Endothelial cell of hepatic sinusoid (primary cell): ENCODE data around the gene KRT9.
"Not testable (repeated sequence)": the region's sequence is repeated elsewhere in the genome, so short reads cannot be mapped to it uniquely, and the experiment has no call there.

Experiments
- in situ Hi-C: cut with HindIII; loops from 2 replicates; pipeline ENCODE4 v1.10.0; 2017; ENCODE audit warnings: low sequenced_read_pairs

KRT9 gene

DNA sequence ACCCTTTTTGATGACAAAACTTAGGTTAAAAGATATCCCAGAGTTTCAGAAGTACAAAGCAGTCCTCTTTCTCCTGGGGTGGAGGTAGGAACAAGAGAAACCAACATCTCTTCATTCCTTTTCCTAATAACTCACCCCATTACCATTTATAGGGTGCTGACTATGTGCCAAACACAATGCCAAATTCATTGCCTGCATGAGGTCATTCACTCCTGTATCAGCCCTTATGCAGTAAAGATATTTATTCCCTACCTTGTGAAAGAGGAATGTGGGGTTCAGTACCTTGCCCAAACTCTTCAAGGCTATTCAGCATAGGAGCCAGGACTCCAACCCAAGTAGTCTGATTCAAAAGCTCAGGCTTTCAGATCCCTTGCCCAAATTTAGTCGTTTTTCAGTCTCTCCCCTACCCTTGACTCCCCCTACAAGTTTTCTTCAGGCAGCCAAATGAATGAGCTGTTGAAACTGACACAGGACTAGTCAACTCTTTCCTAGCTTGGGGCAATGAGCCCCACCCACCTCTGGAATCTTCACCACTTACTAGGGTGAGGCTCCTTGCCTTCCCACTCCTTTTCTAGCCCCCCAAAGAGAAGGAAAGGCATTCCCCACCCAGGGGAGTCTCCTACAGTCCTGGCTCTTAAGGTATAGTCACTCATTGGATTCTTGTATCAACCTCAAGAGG lies 9.0 kb upstream of the KRT9 start:
- in situ Hi-C loops = no loop called here

DNA sequence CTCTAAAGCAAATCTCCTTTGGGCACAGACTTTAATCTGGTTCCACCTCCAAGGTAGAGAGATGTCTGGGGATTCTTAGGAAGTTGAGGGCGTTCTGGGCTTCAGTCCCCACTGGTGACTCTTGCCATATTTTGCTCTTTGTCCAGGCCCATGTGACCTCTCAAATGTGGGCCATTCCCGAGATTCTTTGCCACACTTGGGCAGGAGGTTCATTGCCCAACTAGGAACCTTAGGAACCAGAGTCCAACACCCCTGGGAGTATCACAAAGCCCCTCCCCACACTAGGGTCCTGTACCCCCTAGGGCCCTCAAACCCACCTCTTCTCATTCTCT lies 8.4 kb upstream of the KRT9 start:
- in situ Hi-C loops = no loop called here

DNA sequence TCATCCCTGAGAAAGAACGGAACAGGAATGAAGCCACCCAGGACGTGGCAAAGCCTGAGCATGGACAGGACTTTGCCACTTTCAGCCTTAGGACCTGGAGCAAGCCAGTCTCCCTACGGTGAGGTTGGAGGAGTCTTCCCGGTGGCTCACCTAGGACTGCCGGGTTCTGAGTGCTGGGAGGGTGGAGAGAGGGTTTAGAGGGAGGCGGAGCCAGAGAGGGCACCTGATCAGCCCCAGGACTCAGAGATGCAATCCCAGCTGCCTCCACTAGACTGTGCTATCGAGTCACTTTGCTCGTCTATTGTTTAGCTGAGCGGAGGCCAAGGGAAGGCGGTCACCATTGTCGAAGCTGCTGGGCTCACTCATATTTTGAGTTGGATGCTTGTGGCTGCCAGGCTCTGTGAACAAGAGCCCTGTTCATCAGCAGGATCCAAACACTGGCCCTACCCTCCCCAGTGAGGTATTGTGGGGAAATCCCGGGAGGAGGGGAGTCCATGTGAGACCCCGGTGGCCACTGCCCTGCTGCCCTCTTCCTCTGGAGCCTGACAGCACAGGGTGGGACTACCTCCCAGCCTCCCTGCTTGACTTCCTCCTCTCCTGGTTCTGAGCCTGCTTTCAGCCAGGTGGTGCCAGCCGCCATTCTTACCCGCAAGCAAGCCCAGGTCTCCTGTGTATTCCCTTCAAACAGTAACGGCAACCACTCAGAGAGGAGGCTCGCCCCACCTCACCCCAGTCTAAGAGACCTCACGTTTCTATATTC lies 7.8 kb upstream of the KRT9 start:
- in situ Hi-C loops = no loop called here

DNA sequence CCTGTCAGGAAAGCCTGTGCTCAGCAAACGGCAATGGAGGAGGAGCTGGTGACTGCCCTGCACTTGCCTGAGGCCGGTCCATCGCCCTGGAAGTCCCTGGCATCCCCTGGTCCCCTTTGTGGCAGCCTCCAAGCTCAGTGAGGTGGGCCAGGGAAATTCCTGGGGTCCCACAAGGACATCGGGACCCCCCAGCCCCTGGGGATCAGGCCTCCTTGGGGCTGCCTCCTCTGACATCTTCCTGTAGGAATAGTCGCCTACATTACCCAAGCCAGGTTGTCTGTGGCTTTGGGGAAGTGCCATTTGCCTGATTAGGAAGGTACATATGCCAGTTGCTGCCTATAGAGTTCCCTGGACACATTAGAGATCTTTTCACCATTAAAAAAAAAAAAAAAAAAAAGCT lies 7.1 kb upstream of the KRT9 start:
- in situ Hi-C loops = no loop called here

DNA sequence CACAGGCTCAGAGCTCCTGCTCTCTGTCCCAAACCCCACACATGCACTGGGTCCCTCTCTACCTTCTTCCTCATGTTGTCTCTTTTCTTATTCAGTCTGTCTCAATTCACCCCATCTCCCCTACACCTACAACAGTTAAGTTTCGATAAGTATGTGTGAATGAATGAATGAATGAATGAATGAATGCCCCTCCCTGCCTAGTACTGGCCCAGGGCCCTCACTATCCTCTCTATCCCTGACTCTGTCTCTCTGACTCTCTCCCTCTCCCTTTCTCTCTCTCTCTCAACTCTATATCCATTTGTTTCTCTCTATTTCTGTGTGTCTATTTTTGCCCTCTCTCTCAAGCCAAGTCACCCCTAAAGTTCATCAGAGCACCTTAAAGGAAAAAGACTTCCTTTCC lies 6.7 kb upstream of the KRT9 start:
- in situ Hi-C loops = no loop called here

DNA sequence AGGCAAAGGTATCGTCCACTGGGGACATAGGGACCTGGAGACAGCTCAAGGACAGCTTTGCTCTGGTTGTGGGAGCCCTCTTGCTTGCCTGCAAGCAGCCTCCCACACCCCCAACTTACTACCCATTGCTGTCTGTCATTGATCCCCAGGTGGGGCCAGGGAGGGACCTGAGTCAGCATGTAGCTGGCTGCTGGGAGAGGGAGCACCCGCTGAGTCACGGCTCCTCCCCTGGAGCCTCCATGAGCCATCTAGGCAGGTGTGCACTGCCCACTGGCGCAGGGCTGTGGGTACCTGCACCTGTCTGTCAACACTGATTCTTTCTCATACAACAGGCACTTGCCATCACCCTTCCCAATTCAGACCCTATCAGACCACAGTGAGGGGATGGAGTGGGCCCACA lies 4.9 kb upstream of the KRT9 start:
- in situ Hi-C loops = not testable (repeated sequence)

DNA sequence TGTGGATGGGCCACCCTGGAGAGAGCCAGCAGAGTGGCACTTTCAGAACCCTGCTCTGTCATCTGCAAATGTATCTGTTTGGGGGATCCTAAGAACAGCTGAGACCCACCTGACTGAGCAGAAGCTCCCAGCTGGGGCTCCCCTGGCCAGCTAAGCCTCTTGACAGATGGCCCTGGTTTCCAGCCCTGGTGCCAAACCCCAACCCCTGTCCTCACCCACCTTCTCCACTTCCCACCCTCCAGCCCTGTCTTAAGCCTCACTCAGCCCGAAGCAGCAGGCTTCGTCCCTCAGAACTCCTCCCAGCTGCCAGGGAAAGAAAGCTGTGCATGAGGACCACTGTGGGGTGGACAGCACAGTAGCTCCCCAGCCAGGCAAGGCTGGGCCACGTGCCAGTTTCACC lies 3.5 kb upstream of the KRT9 start:
- in situ Hi-C loops = no loop called here

DNA sequence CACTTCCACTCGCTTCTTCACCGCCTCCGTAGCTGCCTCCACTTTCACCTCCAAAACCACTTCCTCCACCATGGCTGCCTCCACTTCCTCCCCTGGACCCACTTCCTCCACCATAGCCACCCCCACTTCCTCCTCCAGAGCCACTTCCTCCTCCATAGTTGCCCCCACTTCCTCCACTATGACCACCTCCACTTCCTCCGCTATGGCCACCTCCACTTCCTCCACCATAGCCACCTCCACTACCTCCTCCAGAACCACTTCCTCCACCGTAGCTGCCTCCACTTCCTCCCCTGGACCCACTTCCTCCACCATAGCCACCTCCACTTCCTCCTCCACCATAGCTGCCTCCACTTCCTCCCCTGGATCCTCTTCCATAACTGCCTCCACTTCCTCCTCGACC lies 4.5 kb downstream of the KRT9 start:
- in situ Hi-C loops = no loop called here

DNA sequence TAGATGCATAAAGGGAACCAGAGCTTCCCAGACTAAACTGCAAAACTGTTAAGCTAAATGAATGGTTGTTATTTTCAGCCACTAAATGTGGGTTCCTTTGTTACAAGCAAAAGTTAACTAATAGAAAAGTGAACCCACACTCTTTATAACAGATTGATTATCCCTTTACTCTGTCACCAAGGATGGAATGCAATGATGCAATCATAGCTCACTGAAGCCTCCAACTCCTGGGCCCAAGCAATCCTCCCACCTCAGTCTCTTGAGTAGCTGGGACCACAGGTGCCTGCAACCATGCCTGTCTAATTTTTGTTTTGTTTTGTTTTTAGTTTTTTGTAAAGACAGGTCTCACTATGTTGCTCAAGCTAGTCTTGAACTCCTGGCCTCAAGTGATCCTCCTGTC lies 6.5 kb downstream of the KRT9 start:
- in situ Hi-C loops = no loop called here

DNA sequence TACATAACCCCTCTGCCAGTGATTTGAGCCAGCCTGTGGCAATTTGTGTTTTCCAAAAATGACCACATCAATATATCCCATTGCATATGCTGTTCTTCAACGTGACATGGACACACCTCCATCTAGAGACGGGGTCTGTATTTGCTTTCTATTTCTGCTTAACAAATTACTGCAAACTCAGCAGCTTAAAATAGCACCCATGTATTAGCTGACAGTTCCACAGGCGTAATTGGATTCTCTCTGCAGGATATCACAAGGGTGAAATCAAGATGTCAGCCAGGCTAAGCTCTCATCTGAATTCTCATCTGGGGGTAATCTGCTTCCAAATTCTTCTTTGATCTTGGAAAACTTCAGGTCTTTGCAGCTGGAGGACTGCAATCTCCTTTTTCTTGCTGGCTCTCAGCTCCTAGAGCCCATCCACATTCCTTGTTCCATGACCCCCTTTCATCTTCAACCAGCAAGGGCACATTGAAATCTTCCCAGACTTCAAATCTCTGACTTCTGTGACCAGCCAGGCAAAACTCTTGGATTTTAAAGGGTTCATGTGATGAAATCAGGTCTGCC lies 8.2 kb downstream of the KRT9 start:
- in situ Hi-C loops = no loop called here

DNA sequence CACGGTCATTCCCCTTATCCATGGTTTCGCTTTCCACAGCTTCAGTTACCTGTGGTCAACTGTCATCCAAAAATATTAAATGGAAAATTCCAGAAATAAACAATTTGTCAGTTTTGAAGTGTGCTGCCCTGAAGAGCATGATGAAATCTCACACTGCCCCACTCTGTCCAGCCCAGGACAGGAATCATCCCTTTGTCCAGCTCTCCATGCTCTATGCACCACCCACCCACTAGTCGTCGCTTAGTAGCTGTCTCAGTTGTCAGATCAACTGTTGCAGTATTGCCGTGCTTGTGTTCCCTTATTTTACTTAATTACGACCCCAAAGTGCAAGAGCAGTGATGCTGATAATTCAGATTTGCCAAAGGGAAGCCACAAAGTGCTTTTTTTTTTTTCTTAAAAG lies 10.3 kb downstream of the KRT9 start:
- in situ Hi-C loops = no loop called here

DNA sequence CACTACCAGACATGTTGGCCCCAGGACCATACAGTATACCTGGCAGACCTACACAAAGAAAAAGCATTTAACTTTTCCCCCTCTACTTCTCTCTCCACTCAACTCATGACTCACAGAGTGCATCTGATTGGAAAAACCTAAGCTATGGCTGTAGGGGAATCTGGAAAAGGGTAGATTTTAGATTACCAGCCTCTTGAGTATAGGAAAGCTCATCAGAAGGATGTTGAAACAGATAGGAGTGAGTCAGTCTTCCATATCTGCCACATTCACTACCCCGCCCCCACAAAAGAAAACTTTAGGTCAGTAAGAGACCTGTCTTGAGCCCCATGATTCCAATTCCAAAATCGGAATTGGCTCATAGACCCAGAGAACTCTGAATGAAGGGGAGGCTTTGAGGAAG lies 12.3 kb downstream of the KRT9 start:
- in situ Hi-C loops = loop anchor here (10.0 kb wide), 1 partner anchor 245 kb away; no protein-coding TSS in a partner anchor

DNA sequence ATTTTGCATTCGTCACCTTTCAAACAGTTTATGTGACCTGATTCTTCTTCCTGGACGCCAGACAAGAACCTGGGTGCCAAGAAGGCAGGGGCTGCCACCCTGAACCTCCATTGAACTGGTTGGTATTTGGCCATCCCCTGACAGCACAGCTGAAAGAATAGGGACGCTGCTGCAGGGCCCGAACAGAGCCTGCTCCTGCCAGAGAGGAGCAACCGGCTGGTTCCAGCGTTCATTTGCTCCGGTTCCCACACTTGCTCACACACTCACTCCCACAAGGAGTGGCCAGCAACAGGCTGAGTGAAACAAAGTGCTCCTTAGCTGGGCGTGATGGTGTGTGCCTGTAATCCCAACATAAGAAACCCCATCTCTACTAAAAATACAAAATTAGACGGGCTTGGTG lies 14.9 kb downstream of the KRT9 start:
- in situ Hi-C loops = loop anchor here (10.0 kb wide), 1 partner anchor 248 kb away; no protein-coding TSS in a partner anchor

DNA sequence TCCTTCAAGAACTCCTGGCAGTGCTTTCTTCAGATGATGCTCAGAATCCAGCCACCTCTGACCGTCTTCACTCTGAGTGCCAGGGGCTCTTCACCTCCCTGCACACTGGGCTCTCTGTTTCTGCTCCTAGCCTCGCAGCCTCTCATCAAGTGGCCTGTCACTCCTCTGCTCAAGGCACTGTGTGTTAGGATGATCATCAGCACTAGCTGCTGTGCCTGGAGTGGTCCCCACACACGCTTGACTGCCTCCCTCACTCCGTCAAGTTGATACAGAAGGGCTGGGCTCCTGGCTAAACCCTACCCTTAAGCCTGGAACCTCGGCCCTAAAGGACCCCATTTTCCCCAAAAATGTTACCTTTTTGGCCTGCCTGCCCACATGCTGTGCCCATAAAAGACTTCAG lies 15.6 kb downstream of the KRT9 start:
- in situ Hi-C loops = loop anchor here (10.0 kb wide), 1 partner anchor 248 kb away; no protein-coding TSS in a partner anchor

DNA sequence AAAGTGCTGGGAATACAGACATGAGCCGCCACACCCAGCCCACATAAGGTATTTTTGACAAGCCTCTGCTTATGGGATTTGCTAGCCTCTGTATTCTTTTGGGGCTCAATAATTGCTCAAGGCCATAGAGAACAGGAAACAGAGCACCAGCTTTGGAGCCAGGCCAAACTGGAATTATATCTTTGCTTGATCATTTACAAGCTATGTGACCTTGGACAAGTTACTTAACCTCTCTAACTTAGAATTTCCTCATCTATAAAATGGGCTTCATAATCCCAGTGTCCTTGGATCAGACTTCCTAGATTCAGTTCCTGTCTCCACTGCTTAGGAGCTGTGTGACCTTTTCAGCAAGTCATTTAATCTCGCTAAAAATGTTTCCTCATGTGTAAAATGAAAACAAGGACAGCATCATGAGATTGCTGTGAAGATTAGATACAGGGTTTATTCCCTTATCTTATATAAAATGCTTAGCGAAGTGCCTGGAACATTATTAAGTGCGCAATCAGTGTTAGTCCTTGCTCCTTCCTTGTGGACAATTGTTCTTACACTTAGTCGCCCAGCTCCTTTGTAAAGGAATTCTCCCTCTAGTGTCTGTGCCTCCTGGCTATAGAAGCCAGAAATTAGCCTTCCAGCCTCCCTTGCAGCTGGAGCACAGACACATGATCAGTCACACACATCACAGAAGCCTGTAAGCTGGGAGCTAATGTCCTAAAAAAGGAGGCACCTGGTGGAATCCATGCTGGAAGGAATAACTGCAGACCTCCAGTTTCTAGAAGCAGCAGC lies 16.6 kb downstream of the KRT9 start:
- in situ Hi-C loops = loop anchor here (10.0 kb wide), 1 partner anchor 250 kb away; no protein-coding TSS in a partner anchor

DNA sequence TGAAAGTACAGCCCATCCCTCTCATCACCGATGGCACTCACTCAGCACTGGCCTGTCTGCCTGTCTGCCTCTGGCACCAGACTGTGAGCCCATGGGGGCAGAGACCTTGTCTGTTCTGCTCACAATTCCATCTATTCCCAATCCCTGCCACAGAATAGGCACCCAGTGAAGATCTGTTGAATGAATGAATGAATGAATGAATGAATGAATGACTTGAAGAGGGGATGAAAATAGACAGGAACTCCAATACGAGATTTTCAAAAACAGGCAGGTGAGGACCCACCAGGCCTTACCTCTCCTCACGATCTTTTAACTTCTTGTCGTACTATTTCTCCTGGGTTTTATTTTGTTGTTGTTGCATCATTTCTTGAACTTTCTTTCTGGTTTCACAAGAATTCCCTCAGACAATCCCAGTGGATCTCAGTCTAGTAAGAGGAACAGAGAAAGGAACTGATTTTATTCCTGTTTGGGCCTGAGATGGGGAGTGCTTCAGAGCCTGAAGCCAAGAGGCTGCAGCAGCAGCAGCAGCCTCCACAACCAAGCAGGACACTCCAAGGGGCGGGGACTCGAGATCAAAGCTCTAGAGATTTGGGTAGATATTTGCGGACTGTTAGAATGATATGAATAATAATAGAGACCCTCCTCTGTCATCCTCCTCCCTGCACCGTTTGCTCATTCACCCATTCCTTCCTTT lies 17.7 kb downstream of the KRT9 start:
- in situ Hi-C loops = loop anchor here (5.0 to 10.0 kb wide), 3 partner anchors 62 to 251 kb away; no protein-coding TSS in a partner anchor

DNA sequence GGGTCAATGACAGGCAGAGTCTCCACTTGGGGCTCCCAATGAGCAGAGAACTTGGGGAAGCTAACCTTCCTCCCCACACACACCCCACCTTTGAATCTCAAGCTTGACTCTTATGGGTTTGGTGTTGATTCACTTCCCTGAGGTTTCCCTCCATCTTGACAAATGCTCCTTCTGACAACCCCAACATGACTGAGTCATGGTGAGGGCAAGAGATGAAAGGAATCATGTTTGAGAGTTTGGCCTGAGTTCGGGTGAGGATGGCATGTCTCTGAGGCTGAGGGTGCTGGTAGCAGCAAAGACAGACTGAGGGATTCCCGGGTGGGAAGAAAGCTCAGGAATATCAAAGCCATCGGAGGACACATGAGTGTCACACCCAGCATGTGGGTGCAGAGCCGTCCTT lies 18.7 kb downstream of the KRT9 start:
- in situ Hi-C loops = loop anchor here (5.0 to 10.0 kb wide), 3 partner anchors 61 to 252 kb away; no protein-coding TSS in a partner anchor

DNA sequence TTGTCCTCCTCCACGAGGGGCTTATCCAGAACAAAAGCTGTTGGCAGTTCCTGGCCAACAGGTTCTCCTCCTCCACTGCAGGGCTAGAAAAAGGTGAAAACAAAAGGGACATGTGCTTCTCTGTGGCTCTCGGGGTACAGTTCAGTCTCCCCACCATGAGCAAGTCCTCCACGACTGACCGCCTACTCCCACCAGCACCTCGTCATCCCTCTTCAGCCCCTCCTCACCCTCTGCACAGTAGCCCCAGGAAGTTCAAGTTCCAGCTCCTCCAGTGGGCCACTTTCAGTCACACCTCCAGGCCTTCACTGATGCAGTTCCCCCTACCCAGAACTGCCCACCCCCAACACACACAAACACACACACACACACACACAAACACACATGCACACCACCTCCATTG lies 19.4 kb downstream of the KRT9 start:
- in situ Hi-C loops = loop anchor here (5.0 to 10.0 kb wide), 3 partner anchors 60 to 252 kb away; no protein-coding TSS in a partner anchor

DNA sequence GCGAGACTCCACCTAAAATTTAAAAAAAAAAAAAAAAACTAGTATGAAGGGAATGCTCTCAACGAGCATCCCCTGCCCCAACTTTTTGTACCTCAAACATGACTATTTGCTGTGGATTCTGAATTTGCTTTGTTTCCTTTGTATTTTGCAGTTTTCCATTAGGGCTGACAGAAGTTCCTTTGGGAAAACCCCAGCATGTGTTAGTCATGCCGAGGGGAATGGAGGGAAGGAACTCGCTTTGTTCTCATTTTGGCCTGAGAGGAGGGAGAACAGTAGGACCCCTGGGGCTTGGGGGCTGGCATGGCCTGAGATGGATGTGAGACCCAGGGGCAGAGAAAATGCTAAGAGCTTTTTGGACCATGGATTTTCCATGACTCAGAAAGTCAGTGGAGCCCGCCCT lies 20.5 kb downstream of the KRT9 start:
- in situ Hi-C loops = loop anchor here (5.0 to 10.0 kb wide), 3 partner anchors 59 to 253 kb away; no protein-coding TSS in a partner anchor

DNA sequence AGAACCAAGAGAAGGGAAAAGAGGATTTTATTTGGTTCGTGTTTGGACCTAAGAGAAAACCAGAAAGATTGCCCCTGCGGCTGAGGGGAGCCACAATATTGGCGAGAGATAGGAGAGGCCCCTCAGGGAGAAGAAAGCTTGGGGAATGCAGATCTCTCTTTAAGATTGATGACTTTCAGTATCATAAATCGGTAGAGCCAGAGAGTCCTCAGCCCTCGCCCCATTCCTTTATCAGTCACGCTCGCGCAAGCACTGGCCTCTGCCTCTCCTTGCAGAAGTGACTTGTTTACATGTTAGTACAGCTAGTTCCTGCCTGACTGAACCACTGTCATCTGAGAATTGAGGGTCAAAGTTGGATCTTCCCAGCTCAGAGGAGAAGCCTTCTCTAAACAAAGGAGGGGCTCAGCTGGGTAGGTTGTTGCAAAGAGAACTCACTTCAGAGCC lies 22.2 kb downstream of the KRT9 start:
- in situ Hi-C loops = loop anchor here (5.0 to 25.0 kb wide), 4 partner anchors 57 to 637 kb away; no protein-coding TSS in a partner anchor
